Liver (tissue), 9 donors: ENCODE data around the gene FGF12. TPM values are rescaled to one million over a fixed set of nuclear protein-coding genes. Genes with fewer than 3 reads are reported as not detected.

Source experiments
- DNase-seq: peaks from one replicate; pipeline ENCODE4 v3.0.0-alpha.2; 2017; ENCODE audit warnings: low spot score
- H3K27ac ChIP-seq, 2 donors: one replicate each; pipeline ENCODE4 v1.7.0; 2013; ENCODE audit warnings: inconsistent platforms in 2 of 2, low read length in 2 of 2, control low read depth in 1 of 2, low read depth in 1 of 2, mild to moderate bottlenecking in 1 of 2
- H3K27me3 ChIP-seq, 4 donors: one replicate each; pipeline versions ENCODE4 v1.6.1 to v1.7.0; 2013; ENCODE audit warnings: low read length in 3 of 4, inconsistent platforms in 1 of 4, mild to moderate bottlenecking in 1 of 4, moderate library complexity in 1 of 4; ENCODE audit not compliant: control insufficient read depth in 4 of 4, insufficient read depth in 4 of 4
- H3K36me3 ChIP-seq, 4 donors: one replicate each; pipeline versions ENCODE4 v1.6.1 to v1.7.0; 2013; ENCODE audit warnings: low read length in 3 of 4, mild to moderate bottlenecking in 3 of 4, low read depth in 1 of 4, moderate library complexity in 1 of 4; ENCODE audit not compliant: control insufficient read depth in 4 of 4, insufficient read depth in 3 of 4
- H3K4me1 ChIP-seq, 4 donors: one replicate each; pipeline versions ENCODE4 v1.6.1 to v1.7.0; 2013; ENCODE audit warnings: low read length in 3 of 4, mild to moderate bottlenecking in 3 of 4, moderate library complexity in 1 of 4; ENCODE audit not compliant: control insufficient read depth in 4 of 4, insufficient read depth in 4 of 4
- H3K4me3 ChIP-seq, 3 donors: one replicate each; pipeline versions ENCODE4 v1.6.1 to v1.7.0; 2013; ENCODE audit warnings: low read length in 3 of 3, control low read depth in 1 of 3, low read depth in 1 of 3, mild to moderate bottlenecking in 1 of 3
- H3K9ac ChIP-seq, 2 donors: one replicate each; pipeline ENCODE4 v1.7.0; 2013; ENCODE audit warnings: low read length in 2 of 2, mild to moderate bottlenecking in 2 of 2, moderate library complexity in 2 of 2, control low read depth in 1 of 2, low read depth in 1 of 2
- H3K9me3 ChIP-seq, 4 donors: one replicate each; pipeline versions ENCODE4 v1.6.1 to v1.7.0; 2013; ENCODE audit warnings: low read length in 3 of 4; ENCODE audit not compliant: control insufficient read depth in 4 of 4
- ATF3 ChIP-seq: IDR thresholded peaks from 2 replicates; pipeline ENCODE4 v1.6.1; 2016; ENCODE audit warnings: antibody characterized with exemption
- CTCF ChIP-seq: fragments of 150-350 bp; IDR thresholded peaks from 2 replicates; pipeline ENCODE4 v1.5.1; 2017; ENCODE audit warnings: improper control_type of control experiment, low read depth, low read length; ENCODE audit not compliant: missing input control
- FOXA1 ChIP-seq: IDR thresholded peaks from 2 replicates; pipeline ENCODE4 v1.6.1; 2016; ENCODE audit warnings: antibody characterized with exemption
- FOXA2 ChIP-seq: IDR thresholded peaks from 2 replicates; pipeline ENCODE4 v1.6.1; 2016; ENCODE audit warnings: antibody characterized with exemption
- GABPA ChIP-seq, 2 donors: IDR thresholded peaks in 1 of 2; conservative IDR thresholded peaks in 1 of 2; 2 replicates each; pipeline ENCODE4 v1.6.1; 2016; ENCODE audit warnings: antibody characterized with exemption in 2 of 2, mild to moderate bottlenecking in 1 of 2, moderate library complexity in 1 of 2
- HNF4A ChIP-seq, 2 donors: conservative IDR thresholded peaks; 2 replicates each; pipeline ENCODE4 v1.6.1; 2016; ENCODE audit warnings: antibody characterized with exemption in 2 of 2, mild to moderate bottlenecking in 2 of 2
- JUND ChIP-seq, 2 donors: IDR thresholded peaks; 2 replicates each; pipeline ENCODE4 v1.6.1; 2016; ENCODE audit warnings: antibody characterized with exemption in 2 of 2
- RAD21 ChIP-seq, 2 donors: IDR thresholded peaks; 2 replicates each; pipeline ENCODE4 v1.6.1; 2016; ENCODE audit warnings: antibody characterized with exemption in 2 of 2, mild to moderate bottlenecking in 2 of 2
- REST ChIP-seq: IDR thresholded peaks from 2 replicates; pipeline ENCODE4 v1.6.1; 2016; ENCODE audit warnings: antibody characterized with exemption, mild to moderate bottlenecking
- YY1 ChIP-seq: IDR thresholded peaks from 2 replicates; pipeline ENCODE4 v1.6.1; 2016; ENCODE audit warnings: antibody characterized with exemption, mild to moderate bottlenecking
- ZBTB33 ChIP-seq: IDR thresholded peaks from 2 replicates; pipeline ENCODE4 v1.6.1; 2016; ENCODE audit warnings: antibody characterized with exemption
- WGBS: extraction: QIAGEN DNeasy Blood & Tissue Kit; methylation state at CpG from one replicate; pipeline ENCODE4 v1.1.7; 2013; 5-methylcytosine and 5-hydroxymethylcytosine counted together
- polyA plus RNA-seq, 2 donors: library from polyadenylated mRNA; stranded (reverse) in 1 of 2; unstranded in 1 of 2; fragments of 200-250 nt in 1 of 2; fragments of >200 nt in 1 of 2; fragmentation: Nextera tagmentation in 1 of 2; extraction: Ambion mirVana in 1 of 2; gene quantifications; one replicate each; pipeline versions ENCODE4 v1.2.1 to v1.2.3, GENCODE V29; 2013 to 2015
- total RNA-seq, 2 donors: library from RNA; depleted of rRNA; stranded (reverse); fragments of >200 nt; gene quantifications; one replicate each; pipeline ENCODE4 v1.2.3, GENCODE V29; 2014
- donor health status: healthy.
- donor health status: healthy.
- donor health status: healthy.
- donor health status: healthy.
- donor health status: healthy.

The FGF12 gene
- total and polyA plus RNA-seq, 4 donors: 0.11 to 0.59 (median 0.19) TPM

GRCh38 chr3:192758654-192759053 lies 31.3 kb upstream of the FGF12 start:
- H3K4me3 ChIP-seq: no peak overlapping the region
- 74% methylated on average over 7 of the region's 7 CpGs for WGBS
- H3K27ac ChIP-seq: no peak overlapping the region
- DNase-seq: no peak
- H3K27me3 ChIP-seq: no peaks in the 10 kb centered on the region
- TF ChIP-seq ATF3: no peak
- no peak for TF ChIP-seq GABPA (IDR thresholded peaks at IDR 0.05 in 1 of 2, conservative IDR thresholded peaks at IDR 0.05 in 1 of 2)
- no peak for TF ChIP-seq HNF4A (conservative IDR thresholded peaks at IDR 0.05)
- no peak for TF ChIP-seq YY1
- no peak for TF ChIP-seq REST
- TF ChIP-seq ZBTB33: no peak
- no peak for TF ChIP-seq FOXA1
- TF ChIP-seq FOXA2: no peak
- no peak for TF ChIP-seq RAD21 (IDR thresholded peaks at IDR 0.05)
- no peaks in the 10 kb centered on the region for H3K36me3 ChIP-seq
- H3K4me1 ChIP-seq: no peaks in the 10 kb centered on the region
- no peaks in the 10 kb centered on the region for H3K9me3 ChIP-seq
- H3K9ac ChIP-seq: no peak overlapping the region

- H3K27ac ChIP-seq: no peak overlapping the region
- TF ChIP-seq CTCF: no peak
- TF ChIP-seq ATF3: no peak
- TF ChIP-seq GABPA (IDR thresholded peaks at IDR 0.05 in 1 of 2, conservative IDR thresholded peaks at IDR 0.05 in 1 of 2): no peak
- no peak for TF ChIP-seq RAD21 (IDR thresholded peaks at IDR 0.05)
- TF ChIP-seq HNF4A (conservative IDR thresholded peaks at IDR 0.05): no peak
- no peak for TF ChIP-seq JUND (IDR thresholded peaks at IDR 0.05)
- TF ChIP-seq REST: no peak
- no peak for TF ChIP-seq FOXA2
- no peak for TF ChIP-seq FOXA1
- no peaks in the 10 kb centered on the region for H3K9me3 ChIP-seq
- H3K9ac ChIP-seq: no peak overlapping the region
- no peak for DNase-seq
- H3K36me3 ChIP-seq: no peaks in the 10 kb centered on the region
- H3K27me3 ChIP-seq: no peaks in the 10 kb centered on the region
- no peak overlapping the region for H3K4me3 ChIP-seq
- no peaks in the 10 kb centered on the region for H3K4me1 ChIP-seq
- 61% methylated on average over 2 of the region's 2 CpGs for WGBS
Observed at GRCh38 chr3:192751148-192751547, 23.8 kb upstream of the FGF12 start.
